Astrocyte (in vitro differentiated cells and primary cell): ENCODE results near the gene ACSM6.

ENCODE experiments used
- EZH2 ChIP-seq: IDR thresholded peaks from 2 replicates; pipeline ENCODE4 v1.6.1; 2012; ENCODE audit warnings: mild to moderate bottlenecking, low read length, inconsistent platforms; ENCODE audit not compliant: insufficient read depth
- TF ChIP-seq, protein P1 (sequence below): IDR thresholded peaks from 2 replicates; pipeline ENCODE4 v1.5.1; 2011; ENCODE audit warnings: low read depth, mild to moderate bottlenecking, inconsistent platforms, low read length, moderate library complexity; ENCODE audit not compliant: insufficient read depth

DNA sequence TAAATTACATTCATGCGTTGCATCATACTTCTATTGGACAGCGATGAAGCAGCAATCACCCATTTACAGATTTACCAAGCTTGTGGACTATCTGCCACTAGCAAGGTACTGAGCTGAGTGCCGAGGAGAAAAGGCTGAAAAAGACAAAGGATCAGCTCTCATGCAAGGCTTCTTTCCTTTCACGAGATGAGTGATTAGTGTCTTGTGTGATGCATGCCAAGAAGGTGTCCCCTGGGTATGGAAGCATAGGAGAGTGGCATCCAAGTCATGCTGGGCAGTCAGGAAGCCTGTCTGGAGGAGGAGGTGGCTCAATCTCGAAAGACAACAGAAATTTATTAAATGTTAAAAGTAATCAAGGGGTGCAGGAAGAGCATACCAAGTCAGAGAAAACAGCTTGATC is 40.9 kb downstream of the ACSM6 start:
- TF ChIP-seq, protein P1, sequence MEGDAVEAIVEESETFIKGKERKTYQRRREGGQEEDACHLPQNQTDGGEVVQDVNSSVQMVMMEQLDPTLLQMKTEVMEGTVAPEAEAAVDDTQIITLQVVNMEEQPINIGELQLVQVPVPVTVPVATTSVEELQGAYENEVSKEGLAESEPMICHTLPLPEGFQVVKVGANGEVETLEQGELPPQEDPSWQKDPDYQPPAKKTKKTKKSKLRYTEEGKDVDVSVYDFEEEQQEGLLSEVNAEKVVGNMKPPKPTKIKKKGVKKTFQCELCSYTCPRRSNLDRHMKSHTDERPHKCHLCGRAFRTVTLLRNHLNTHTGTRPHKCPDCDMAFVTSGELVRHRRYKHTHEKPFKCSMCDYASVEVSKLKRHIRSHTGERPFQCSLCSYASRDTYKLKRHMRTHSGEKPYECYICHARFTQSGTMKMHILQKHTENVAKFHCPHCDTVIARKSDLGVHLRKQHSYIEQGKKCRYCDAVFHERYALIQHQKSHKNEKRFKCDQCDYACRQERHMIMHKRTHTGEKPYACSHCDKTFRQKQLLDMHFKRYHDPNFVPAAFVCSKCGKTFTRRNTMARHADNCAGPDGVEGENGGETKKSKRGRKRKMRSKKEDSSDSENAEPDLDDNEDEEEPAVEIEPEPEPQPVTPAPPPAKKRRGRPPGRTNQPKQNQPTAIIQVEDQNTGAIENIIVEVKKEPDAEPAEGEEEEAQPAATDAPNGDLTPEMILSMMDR = no peak
- no peak for TF ChIP-seq EZH2
